ENCODE results near the gene CEND1.
A peak's percentile ranks its signal among the peaks of the same experiment; 100 is the strongest.

CEND1 gene

DNA sequence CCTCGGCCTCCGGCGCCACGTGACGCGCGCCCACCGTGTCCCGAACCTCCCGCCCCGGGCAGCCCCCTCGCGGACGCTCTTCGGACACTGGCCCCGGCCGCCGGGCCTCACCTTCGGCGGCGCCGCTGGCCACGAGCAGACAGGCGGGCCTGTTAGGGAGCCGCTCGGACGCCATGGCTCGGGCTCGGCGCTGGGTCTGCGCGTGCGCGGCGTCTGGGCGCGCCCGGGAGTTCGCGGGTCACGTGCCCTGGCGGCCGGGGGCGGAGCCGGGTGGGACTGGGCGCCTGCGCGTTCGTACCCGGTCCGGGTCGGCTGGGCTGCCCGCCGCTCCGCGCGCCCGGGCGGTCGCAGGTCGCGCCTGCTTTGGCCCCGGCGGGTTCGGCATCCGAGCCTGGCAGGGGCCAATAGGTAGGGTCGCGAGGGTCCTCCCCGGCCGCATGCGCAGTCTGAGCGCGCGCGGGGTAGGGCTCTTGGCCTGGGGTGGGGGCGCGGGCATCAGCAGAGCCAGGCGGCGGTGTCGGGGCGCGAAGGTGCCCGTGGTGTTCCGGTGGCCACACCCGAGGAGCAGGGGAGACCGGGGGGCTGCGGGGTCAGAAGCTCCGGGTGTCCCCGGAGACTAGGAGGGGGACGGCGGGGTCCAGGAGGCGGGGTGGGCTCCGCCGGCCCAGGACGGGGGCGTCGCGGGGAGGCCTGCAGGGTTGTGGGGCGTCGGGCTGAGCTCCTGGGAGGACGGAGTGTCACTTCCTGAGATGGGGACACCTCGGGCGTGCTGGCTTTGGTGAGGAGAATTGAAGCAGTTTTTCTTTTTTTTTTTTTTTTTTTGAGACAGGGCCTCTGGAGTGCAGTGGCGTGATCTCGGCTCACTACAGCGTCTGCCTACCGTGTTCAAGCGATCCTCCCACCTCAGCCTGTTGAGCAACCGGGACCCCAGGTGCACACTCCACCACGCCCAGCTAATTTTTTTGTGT, 12.3 kb downstream of the CEND1 start, which contains the start of gene GATD1:
GATD1 (minus strand) TSS at position 200 of the 968 bp plus-strand sequence; CDS start at position 175, 25 bp downstream.
- DNase-seq, result peak; percentile 83 to 84

- DNase-seq, result peak; percentile 45 to 55
Measured at GRCh38 chr11:776561-777287, 13.2 kb downstream of the CEND1 start.

- no peak for DNase-seq
Measured at GRCh38 chr11:776263-776560, 13.7 kb downstream of the CEND1 start.

GRCh38 chr11:774873-775592, 14.9 kb downstream of the CEND1 start:
- no peak for DNase-seq

DNA sequence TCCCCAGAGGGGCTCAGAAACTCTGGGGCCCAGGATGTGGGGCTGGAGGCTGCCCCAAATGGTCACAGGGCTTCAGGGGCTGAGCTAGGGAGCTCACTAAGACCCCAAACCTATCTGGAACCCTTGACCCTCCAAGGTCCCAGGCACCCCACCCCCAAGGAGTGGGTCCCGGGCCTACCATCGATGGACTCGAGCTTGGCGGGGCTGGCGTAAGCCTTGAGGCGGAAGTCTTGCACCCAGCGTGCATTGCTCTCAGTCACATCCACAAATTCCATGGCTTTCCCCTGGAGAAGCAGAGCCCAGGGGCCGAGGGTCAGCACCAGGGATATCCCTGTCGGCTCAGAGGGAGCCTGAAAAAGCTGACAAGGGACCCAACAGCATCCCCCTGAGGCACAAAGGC, 16.1 kb downstream of the CEND1 start:
- no peak for DNase-seq

DNA sequence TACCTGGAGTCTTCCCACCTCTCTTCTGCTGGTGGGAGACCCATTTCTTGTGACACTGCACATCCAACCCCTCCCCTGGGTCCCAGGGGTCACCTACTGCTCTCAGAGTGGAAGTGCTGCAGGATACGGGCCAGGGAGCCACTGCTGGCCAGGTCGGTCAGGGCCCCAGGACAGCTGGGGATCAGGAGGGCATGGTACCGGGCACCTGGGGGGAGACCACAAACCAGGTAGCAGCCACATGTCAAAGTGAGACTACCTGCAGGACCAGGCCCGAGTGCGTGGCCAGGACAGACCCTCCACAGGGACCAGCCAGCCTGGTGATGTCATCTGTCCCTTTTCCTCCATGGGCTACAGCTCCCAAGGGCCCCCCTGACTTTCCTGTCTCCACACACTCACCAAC, 16.5 kb downstream of the CEND1 start:
- no peak for DNase-seq

DNA sequence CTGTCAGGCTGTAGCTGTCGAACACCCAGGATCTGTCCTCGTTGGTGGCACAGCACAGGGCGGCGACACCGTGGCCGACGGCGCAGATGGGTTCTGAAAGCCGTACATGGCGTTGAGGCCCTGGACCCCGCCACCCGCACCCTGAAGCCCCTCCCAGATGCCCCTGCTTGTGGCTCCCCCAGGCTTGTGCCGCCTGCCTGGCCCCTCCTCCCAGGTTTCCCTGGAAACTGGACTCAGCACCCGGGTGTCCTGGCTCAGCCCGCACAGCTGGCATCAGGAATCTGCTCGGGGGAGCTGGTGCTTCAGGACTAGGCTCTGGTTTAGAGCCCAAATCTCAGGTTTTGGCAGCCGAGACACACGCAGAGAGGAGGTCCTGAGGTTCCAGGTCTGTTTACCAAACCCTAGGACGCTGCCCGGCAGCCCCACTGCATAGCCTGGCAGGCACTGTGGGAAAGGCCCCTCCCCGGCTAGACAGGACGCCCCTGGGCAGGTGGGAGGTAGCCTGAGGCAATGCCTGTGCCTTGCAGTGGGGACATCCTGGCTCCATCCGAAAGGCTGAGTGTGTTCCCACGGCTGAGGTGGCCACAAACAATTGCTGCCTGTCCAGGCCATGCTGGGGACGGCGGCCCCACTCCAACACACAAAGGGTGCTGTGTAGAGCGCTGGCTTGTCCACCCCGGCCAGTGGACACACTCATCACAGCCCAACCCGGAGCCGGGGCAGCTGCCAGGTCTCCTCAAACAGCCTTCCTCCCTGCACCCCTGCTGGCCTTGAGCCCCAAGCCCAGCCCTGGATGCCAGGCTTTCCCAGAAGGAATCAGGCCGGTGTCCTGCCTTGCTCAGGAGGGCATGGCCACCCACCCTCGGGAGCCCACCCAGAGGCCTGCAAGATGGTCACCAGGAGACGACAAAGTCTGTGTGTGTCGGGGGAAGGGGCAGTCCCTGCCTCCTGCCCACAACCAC, 17.2 kb downstream of the CEND1 start:
- no peak for DNase-seq

- no peak for DNase-seq
Measured at GRCh38 chr11:771617-772204, 18.2 kb downstream of the CEND1 start.

GRCh38 chr11:770642-771616, 19.0 kb downstream of the CEND1 start:
- no peak for DNase-seq

DNA sequence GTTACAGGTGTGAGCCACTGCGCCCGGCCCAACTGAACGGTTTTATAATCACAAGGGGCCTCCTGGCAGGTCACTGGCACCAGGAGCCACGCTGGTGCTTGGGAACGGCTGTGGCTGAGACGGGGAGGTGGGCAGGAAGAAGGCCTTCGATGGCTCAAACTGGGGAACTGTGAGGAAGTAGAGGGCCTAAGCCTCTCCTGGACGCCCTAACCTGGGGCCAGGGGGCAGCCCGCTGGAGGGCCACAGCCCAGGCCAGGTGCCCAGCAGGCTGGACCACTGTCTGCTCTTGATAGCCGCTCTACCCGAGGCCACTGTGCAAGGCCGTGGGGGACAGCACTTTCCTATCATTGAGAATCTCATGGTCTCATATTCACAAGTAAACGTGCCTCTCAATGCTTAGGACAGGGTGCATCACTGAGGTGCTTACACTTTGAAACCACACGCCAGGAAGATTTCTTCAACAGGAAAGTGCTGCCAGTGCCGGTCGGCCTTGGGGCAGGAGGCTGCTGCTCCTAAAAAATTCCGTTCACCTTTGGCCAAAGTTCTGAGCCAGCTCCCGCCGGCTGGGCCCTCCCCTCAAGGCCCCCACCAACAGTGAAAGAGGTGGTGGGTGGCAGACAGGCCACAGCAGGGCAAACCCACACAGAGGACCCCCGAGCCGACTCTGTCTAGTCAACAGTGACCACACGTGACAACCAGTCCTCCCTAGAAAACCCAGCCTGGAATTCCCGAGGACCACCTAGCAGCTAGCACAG, 19.8 kb downstream of the CEND1 start:
- no peak for DNase-seq

- DNase-seq, result no peak
Measured at GRCh38 chr11:767238-767637, 22.7 kb downstream of the CEND1 start.

DNA sequence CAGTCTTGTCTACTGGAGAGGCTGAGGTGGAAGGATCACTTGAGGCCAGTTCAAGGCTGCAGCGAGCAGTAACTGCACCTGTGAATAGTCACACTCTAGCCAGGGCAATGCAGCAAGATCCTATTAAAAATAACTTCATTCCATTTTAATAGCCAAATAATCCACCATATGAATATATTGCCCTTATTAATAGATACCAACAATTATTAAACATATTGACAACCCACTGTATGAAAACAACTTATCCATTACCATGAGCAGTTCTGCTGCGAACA, 23.0 kb downstream of the CEND1 start:
- no peak for DNase-seq

DNA sequence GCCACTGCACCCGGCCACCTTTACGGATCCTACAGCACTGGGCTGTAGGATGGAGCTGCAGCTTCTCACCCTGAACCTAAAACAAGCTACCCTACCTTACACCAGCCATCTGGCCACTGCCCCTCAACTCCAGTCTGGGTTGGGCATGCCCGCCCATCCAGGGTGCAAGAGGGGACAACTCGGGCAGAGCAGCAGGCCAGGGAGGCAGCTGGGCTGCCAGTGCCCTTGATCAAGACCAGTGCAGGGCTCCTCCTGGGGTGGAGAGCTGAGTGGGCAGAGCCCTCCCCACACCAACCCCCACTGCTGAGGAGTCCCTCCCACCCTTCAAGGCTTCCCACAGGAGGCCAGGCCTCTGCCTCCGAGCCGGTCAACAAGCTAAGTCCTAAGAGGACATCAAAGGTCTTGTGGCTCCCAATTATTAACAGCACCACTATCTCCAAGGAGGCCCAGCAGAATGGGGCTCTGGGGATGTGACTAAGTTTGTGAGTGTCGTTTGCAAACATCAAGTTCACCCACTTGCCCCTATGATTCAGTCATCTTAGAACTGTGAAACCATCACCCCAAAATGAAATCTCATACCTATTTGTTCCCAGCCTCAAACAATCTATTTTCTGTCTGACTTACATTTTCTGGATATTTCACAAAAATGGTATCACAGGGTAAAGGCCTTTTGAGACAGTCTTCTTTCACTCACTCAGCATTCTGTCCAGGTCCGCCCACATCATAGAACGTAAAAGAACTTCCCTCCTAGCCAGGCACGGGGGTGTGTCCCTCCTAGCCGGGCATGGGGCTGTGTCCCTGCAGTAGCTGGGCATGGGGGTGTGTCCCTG, 23.6 kb downstream of the CEND1 start:
- DNase-seq, result no peak

GRCh38 chr11:765802-766091, 24.1 kb downstream of the CEND1 start:
- no peak for DNase-seq

GRCh38 chr11:765025-765801, 24.7 kb downstream of the CEND1 start:
- DNase-seq, result peak; percentile 64 to 74

DNA sequence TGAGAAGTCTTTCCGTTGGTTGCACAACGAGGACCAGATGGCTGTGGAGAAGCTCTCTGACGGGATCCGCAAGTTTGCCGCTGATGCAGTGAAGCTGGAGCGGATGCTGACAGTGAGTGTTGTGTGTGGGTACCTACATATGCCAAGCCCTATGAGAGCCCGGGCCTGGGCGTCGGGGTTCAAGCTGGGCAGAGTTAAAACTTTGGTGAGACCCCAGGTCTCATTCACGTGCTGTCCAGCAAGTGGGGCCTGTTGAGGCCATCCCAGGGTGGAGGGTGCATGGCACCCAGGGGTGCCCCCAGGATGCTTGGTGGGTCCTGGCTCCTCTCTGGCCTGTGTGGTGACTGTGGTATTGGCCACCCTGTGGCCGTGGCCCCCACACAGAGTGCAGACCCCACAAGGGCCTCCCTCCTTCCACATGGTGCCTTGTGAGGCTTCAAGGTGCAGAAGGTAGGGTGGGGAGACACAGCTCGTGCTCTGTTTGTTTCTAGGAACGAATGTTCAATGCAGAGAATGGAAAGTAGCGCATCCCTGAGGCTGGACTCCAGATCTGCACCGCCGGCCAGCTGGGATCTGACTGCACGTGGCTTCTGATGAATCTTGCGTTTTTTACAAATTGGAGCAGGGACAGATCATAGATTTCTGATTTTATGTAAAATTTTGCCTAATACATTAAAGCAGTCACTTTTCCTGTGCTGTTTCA, 25.4 kb downstream of the CEND1 start:
- DNase-seq, result no peak

GRCh38 chr11:763549-764321, 26.2 kb downstream of the CEND1 start:
- DNase-seq, result no peak
